PC-3 (cell line): Measurements from ENCODE around the gene FAM120B. TPM values are rescaled to one million over a fixed set of nuclear protein-coding genes. Genes with fewer than 3 reads are reported as not detected.

Experiments
- ATAC-seq: fragments of 200-7000 bp; cut with Tn5 transposase; 2 replicates; pipeline ENCODE4 v1.9.1; 2020; ENCODE audit warnings: mild to moderate bottlenecking, moderate library complexity
- BruUV-seq: library from RNA; stranded (reverse); fragments of 400-500 nt; replicated peaks from 2 replicates; lab custom pipeline; 2021; lab: Mats Ljungman, UMichigan
- CTCF ChIA-PET: fragments of 300-600 bp; sonication (Branson Sonifier 250); formaldehyde crosslinking; loops from one replicate; lab custom pipeline; 2022; ENCODE audit warnings: antibody characterized with exemption; lab: Charles Lee
- POLR2A ChIA-PET: fragments of 300-600 bp; sonication (Branson Sonifier 250); formaldehyde crosslinking; loops from one replicate; lab custom pipeline; 2022; ENCODE audit warnings: antibody characterized with exemption; ENCODE audit not compliant: unreplicated experiment; lab: Charles Lee
- DNase-seq: peaks from one replicate; pipeline ENCODE4 v3.0.0-alpha.2; 2015
- H2AFZ ChIP-seq: fragments of 300-600 bp; sonication (generic); 2 replicates; pipeline ENCODE4 v1.6.0; 2016; ENCODE audit warnings: antibody characterized with exemption, low read length
- H3F3A ChIP-seq: fragments of 300-600 bp; sonication (generic); one replicate; pipeline ENCODE4 v1.6.0; 2017; ENCODE audit warnings: antibody characterized with exemption, low read length, control low read depth, mild to moderate bottlenecking; ENCODE audit not compliant: unreplicated experiment
- H3K27ac ChIP-seq: fragments of 300-600 bp; sonication (generic); 2 replicates; pipeline ENCODE4 v1.5.1; 2016; ENCODE audit warnings: mild to moderate bottlenecking, low read length
- H3K27me3 ChIP-seq: fragments of 300-600 bp; sonication (generic); 2 replicates; pipeline ENCODE4 v1.6.1; 2016; ENCODE audit warnings: low read length, mixed read lengths
- H3K36me3 ChIP-seq: fragments of 300-600 bp; sonication (generic); 2 replicates; pipeline ENCODE4 v1.6.1; 2016; ENCODE audit warnings: low read depth, mixed run types, low read length, mixed read lengths
- H3K4me1 ChIP-seq: fragments of 300-600 bp; sonication (generic); 2 replicates; pipeline ENCODE4 v1.5.1; 2016; ENCODE audit warnings: low read length; ENCODE audit not compliant: insufficient read depth
- H3K4me2 ChIP-seq: fragments of 300-600 bp; sonication (generic); 2 replicates; pipeline ENCODE4 v1.6.0; 2016; ENCODE audit warnings: low read length
- H3K4me3 ChIP-seq: fragments of 300-600 bp; sonication (generic); 2 replicates; pipeline ENCODE4 v1.5.1; 2016; ENCODE audit warnings: mild to moderate bottlenecking, low read length, mixed read lengths
- H3K79me2 ChIP-seq: fragments of 300-600 bp; sonication (generic); 2 replicates; pipeline ENCODE4 v1.6.1; 2017; ENCODE audit warnings: low read length, mixed read lengths
- H3K9ac ChIP-seq: fragments of 300-600 bp; sonication (generic); 2 replicates; pipeline ENCODE4 v1.6.0; 2016; ENCODE audit warnings: mild to moderate bottlenecking, low read length
- H3K9me2 ChIP-seq: fragments of 300-600 bp; sonication (generic); replicated peaks from 2 replicates; pipeline ENCODE4 v1.6.1; 2016; ENCODE audit warnings: mixed run types, low read length, mixed read lengths
- H3K9me3 ChIP-seq: fragments of 300-600 bp; sonication (generic); 2 replicates; pipeline ENCODE4 v1.6.1; 2016; ENCODE audit warnings: low read length, mixed read lengths
- H4K20me1 ChIP-seq: fragments of 300-600 bp; sonication (generic); 2 replicates; pipeline ENCODE4 v1.6.1; 2016; ENCODE audit warnings: low read length, mixed read lengths
- EZH2 ChIP-seq: fragments of 300-600 bp; sonication (generic); IDR thresholded peaks from one replicate; pipeline ENCODE4 v1.6.1; 2017; ENCODE audit warnings: antibody characterized with exemption, mild to moderate bottlenecking, low read length; ENCODE audit not compliant: unreplicated experiment
- EZH2phosphoT487 ChIP-seq: fragments of 300-600 bp; sonication (generic); IDR thresholded peaks from 2 replicates; pipeline ENCODE4 v1.6.1; 2018; ENCODE audit warnings: mild to moderate bottlenecking, antibody characterized with exemption, low read length, borderline replicate concordance
- intact Hi-C: fragments of 100-400 bp; cut with micrococcal nuclease; formaldehyde crosslinking; loops from 2 replicates; pipeline ENCODE4 v1.9.0; 2023
- microRNA-seq: library from miRNA; unstranded; fragments of <30 nt; microRNA quantifications from one replicate; pipeline ENCODE4 v1.1.0, GENCODE V29; 2020; ENCODE audit not compliant: unreplicated experiment
- total RNA-seq: library from RNA; depleted of rRNA; stranded (reverse); fragments of >200 nt; gene quantifications from 2 replicates; pipeline ENCODE4 v1.2.3, GENCODE V29; 2014; rRNA removed
- TF ChIP-seq, protein P1 (sequence below): fragments of 300-600 bp; sonication (generic); conservative IDR thresholded peaks from 2 replicates; pipeline ENCODE4 v1.5.1; 2017; ENCODE audit warnings: antibody characterized with exemption, low read depth, mild to moderate bottlenecking, low read length

The FAM120B gene
- total RNA-seq, 1 experiment from 2014 or later: 8.7 TPM

DNA sequence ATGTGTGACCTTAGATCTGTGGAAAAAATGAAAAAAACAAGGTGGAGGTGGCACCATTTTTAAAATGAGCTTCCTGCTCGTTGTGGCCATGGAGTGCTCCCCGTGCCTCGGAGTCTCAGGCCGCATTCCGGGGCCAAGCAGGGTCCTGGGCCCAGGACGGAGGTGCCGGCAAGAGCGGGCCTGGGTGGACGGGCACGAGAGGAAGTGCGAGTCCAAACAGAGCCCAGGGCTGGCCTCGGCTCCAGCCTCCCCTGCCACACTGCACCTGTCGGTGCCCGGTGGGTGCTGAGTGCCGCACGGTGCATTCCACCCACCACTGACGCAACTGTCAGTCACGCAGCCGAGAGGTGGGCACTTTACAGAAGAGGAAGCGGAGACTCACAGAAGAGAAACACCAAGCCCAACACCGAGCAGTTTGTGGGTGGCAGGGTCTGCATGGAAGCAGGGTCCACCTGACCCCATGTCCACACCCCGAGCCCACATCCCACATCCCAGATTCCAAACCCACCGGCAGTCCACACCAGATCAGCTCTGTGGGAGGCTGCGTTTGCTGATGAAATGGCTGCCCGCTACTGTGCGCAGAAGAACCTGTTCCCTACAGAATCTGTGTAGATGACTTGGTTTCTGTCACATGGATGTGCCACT is 148.9 kb downstream of the FAM120B start:
- Histone ChIP-seq H2AFZ (no peak overlapping the region), H3K9me3 (no peaks in the 10 kb centered on the region), H3K9me2 (no peaks in the 10 kb centered on the region), H3K4me1 (0 out of 2 replicates have a peak, but pooled peaks cover 5% of the 10 kb centered on the region), H3K36me3 (no peaks in the 10 kb centered on the region), H3K4me2 (no peak overlapping the region), H3K27ac (no peak overlapping the region), H3K27me3 (peaks cover 10% of the 10 kb centered on the region), H3K4me3 (no peak overlapping the region), H3K9ac (no peak overlapping the region), H3F3A (no peaks in the 10 kb centered on the region), H3K79me2 (no peaks in the 10 kb centered on the region), H4K20me1 (no peaks in the 10 kb centered on the region)
- no peak for TF ChIP-seq EZH2
- TF ChIP-seq EZH2phosphoT487: no peak
- TF ChIP-seq, protein P1, sequence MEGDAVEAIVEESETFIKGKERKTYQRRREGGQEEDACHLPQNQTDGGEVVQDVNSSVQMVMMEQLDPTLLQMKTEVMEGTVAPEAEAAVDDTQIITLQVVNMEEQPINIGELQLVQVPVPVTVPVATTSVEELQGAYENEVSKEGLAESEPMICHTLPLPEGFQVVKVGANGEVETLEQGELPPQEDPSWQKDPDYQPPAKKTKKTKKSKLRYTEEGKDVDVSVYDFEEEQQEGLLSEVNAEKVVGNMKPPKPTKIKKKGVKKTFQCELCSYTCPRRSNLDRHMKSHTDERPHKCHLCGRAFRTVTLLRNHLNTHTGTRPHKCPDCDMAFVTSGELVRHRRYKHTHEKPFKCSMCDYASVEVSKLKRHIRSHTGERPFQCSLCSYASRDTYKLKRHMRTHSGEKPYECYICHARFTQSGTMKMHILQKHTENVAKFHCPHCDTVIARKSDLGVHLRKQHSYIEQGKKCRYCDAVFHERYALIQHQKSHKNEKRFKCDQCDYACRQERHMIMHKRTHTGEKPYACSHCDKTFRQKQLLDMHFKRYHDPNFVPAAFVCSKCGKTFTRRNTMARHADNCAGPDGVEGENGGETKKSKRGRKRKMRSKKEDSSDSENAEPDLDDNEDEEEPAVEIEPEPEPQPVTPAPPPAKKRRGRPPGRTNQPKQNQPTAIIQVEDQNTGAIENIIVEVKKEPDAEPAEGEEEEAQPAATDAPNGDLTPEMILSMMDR: no peak
- ChIA-PET CTCF (no interaction called here), POLR2A (no interaction called here)
- no TSS peak for BruUV-seq
- intact Hi-C loops: no loop called here
- DNase-seq: no peak
- ATAC-seq: no peak

DNA sequence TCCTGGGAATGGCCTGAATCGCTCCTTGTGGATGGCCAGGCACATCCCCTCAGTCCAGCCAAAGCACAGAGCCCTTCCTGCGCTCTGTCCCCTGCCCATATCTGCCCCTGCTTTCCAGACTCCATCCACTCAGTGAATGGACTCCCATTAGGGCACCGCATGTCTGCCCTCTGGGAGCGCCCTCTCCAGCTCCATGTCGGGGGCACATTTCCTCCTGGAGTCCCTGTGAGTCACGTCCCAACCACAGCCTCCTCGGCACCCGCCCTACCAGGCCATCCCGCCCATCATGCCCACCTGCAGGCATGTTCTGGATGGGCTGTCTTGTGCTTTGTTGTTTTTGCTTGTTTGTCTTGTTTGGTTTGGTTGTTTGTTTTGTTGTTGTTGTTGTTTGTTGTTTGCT is 149.8 kb downstream of the FAM120B start:
- peaks cover 12% of the 10 kb centered on the region for H3K27me3 ChIP-seq
- TF ChIP-seq, protein P1: no peak
- no peak for TF ChIP-seq EZH2phosphoT487
- no peak for TF ChIP-seq EZH2
- ChIA-PET POLR2A (no interaction called here), CTCF (no interaction called here)
- H3K4me1 ChIP-seq: 0 out of 2 replicates have a peak, but pooled peaks cover 5% of the 10 kb centered on the region
- no peak for ATAC-seq
- H3K27ac ChIP-seq: no peak overlapping the region
- H3K4me3 ChIP-seq: no peak overlapping the region
- H3K9me2 ChIP-seq: no peaks in the 10 kb centered on the region
- no peaks in the 10 kb centered on the region for H4K20me1 ChIP-seq
- H3F3A ChIP-seq: no peaks in the 10 kb centered on the region
- no peak for DNase-seq
- BruUV-seq: no TSS peak
- H3K79me2 ChIP-seq: no peaks in the 10 kb centered on the region
- H2AFZ ChIP-seq: no peak overlapping the region
- no peak overlapping the region for H3K4me2 ChIP-seq
- intact Hi-C loops: no loop called here
- no peak overlapping the region for H3K9ac ChIP-seq
- no peaks in the 10 kb centered on the region for H3K36me3 ChIP-seq
- H3K9me3 ChIP-seq: no peaks in the 10 kb centered on the region

Small RNA genes within 50 kb of the gene (microRNA-seq; reads per million reads assigned to microRNA genes)
- gene MIR4644: not detected

Other genes with a start within 250 kb of the FAM120B start
- 0.84 and 1.2 TPM in 2 replicates for gene DLL1, start 15.7 kb upstream of the FAM120B start, total RNA-seq
- gene PSMB1, start 246.5 kb downstream of the FAM120B start, total RNA-seq: 361 and 449 TPM in 2 replicates
- 12.8 and 15.7 TPM in 2 replicates for gene TBP, start 247.6 kb downstream of the FAM120B start, total RNA-seq